Measurements from ENCODE around the gene SARDH. TPM values are rescaled to one million over a fixed set of nuclear protein-coding genes. Genes with fewer than 3 reads are reported as not detected.

Gene SARDH
- total RNA-seq, 2 experiments from 2014 or later: 17.7 to 18.5 TPM

DNA sequence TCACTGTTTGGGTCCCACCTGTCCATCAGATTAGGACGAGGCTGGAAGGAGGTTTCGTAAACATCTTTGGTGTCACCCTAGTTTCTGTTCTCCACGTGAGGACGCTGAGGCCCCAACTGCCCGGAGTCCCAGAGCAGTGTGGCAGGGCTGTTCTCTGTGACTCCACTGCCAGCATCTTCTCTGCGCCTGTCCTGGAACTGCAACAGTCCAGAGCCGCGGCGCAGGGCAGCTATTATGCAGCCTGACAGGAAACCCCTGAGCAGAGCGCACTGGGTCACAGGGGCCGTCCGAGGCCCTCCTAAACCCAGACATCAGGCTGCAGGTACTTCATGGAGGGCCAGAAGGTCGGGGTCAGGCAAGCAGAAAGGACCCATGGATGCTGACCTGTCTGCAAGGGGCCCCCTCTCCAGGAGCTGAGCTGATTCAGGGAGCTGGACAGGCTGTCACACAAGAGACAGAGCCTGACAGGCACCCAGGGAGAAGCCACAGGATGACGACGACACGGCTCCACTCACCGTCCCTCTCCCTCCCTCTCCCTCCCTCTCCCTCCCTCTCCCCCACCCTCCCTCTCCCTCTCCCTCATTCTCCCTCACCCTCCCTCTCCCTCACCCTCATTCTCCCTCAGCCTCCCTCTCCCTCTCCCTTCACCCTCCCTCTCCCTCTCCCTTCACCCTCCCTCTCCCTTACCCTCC, 70.2 kb downstream of the SARDH start:
- H3K4me1 ChIP-seq (ENCODE audit: insufficient read depth, low read length): peaks cover 7% of the 10 kb centered on the region
- H3K4me3 Mint-ChIP-seq: no peak overlapping the region
- H3K27ac ChIP-seq (ENCODE audit: low read depth in 1 of 2, low read length in 2 of 2): no peak overlapping the region
- intact Hi-C loops (cut with DNase I, micrococcal nuclease): no loop called here
- ChIA-PET POLR2A (no interaction called here), CTCF (no interaction called here)
- no peak overlapping the region for H3K4me3 ChIP-seq (ENCODE audit: low read length)
- DNase-seq (no peak), ATAC-seq (ENCODE audit: poor library complexity) (no peak)
- H3K4me1 Mint-ChIP-seq (ENCODE audit: low read depth): no peaks in the 10 kb centered on the region
- peaks cover 5% of the 10 kb centered on the region for H3K36me3 Mint-ChIP-seq (ENCODE audit: low read depth)
- TF ChIP-seq, protein P1, sequence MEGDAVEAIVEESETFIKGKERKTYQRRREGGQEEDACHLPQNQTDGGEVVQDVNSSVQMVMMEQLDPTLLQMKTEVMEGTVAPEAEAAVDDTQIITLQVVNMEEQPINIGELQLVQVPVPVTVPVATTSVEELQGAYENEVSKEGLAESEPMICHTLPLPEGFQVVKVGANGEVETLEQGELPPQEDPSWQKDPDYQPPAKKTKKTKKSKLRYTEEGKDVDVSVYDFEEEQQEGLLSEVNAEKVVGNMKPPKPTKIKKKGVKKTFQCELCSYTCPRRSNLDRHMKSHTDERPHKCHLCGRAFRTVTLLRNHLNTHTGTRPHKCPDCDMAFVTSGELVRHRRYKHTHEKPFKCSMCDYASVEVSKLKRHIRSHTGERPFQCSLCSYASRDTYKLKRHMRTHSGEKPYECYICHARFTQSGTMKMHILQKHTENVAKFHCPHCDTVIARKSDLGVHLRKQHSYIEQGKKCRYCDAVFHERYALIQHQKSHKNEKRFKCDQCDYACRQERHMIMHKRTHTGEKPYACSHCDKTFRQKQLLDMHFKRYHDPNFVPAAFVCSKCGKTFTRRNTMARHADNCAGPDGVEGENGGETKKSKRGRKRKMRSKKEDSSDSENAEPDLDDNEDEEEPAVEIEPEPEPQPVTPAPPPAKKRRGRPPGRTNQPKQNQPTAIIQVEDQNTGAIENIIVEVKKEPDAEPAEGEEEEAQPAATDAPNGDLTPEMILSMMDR (IDR thresholded peaks at IDR 0.05): no peak
- no peaks in the 10 kb centered on the region for H3K27me3 Mint-ChIP-seq
- no peaks in the 10 kb centered on the region for H3K9me3 ChIP-seq (ENCODE audit: control insufficient read depth in 1 of 2, insufficient read depth in 1 of 2, low read length in 2 of 2)
- no peaks in the 10 kb centered on the region for H3K9me3 Mint-ChIP-seq
- H3K27ac Mint-ChIP-seq: peak overlapping the region; percentile 63
- peaks cover 10% of the 10 kb centered on the region for H3K36me3 ChIP-seq (ENCODE audit: insufficient read depth, low read length)
- H3K27me3 ChIP-seq (ENCODE audit: control insufficient read depth in 1 of 2, insufficient read depth in 2 of 2, low read length in 2 of 2): no peaks in the 10 kb centered on the region

DNA sequence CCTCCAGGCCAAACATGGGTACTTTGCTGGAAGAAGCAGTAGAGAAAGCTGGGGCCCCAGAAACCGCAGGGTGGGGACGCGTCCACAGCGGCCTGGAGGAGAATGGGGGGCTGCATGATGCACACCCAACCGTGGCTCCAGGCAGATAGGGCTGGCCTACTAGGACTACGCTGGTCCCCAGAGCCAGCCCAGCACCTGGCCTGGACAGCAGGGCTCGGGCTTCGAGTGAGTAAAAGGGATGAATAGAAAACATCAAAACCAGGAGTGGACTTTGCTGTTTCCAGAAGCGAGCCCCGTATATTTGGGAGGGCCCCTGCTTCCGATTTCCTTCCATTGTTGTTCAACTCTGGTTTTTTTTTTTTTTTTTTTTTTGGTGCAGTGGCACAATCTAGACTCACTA, 71.3 kb downstream of the SARDH start:
- H3K27me3 Mint-ChIP-seq: no peaks in the 10 kb centered on the region
- peaks cover 10% of the 10 kb centered on the region for H3K36me3 ChIP-seq (ENCODE audit: insufficient read depth, low read length)
- DNase-seq: no peak
- no peak overlapping the region for H3K27ac ChIP-seq (ENCODE audit: low read depth in 1 of 2, low read length in 2 of 2)
- H3K4me1 Mint-ChIP-seq (ENCODE audit: low read depth): no peaks in the 10 kb centered on the region
- no peaks in the 10 kb centered on the region for H3K27me3 ChIP-seq (ENCODE audit: control insufficient read depth in 1 of 2, insufficient read depth in 2 of 2, low read length in 2 of 2)
- H3K4me3 Mint-ChIP-seq: no peak overlapping the region
- peak overlapping the region; percentile 63 for H3K27ac Mint-ChIP-seq
- TF ChIP-seq, protein P1 (IDR thresholded peaks at IDR 0.05): no peak
- H3K9me3 ChIP-seq (ENCODE audit: control insufficient read depth in 1 of 2, insufficient read depth in 1 of 2, low read length in 2 of 2): no peaks in the 10 kb centered on the region
- peaks cover 5% of the 10 kb centered on the region for H3K36me3 Mint-ChIP-seq (ENCODE audit: low read depth)
- ChIA-PET CTCF (no interaction called here), POLR2A (no interaction called here)
- ATAC-seq (ENCODE audit: poor library complexity): no peak
- H3K4me1 ChIP-seq (ENCODE audit: insufficient read depth, low read length): no peaks in the 10 kb centered on the region
- intact Hi-C loops (cut with DNase I, micrococcal nuclease): no loop called here
- H3K9me3 Mint-ChIP-seq: no peaks in the 10 kb centered on the region
- no peak overlapping the region for H3K4me3 ChIP-seq (ENCODE audit: low read length)

DNA sequence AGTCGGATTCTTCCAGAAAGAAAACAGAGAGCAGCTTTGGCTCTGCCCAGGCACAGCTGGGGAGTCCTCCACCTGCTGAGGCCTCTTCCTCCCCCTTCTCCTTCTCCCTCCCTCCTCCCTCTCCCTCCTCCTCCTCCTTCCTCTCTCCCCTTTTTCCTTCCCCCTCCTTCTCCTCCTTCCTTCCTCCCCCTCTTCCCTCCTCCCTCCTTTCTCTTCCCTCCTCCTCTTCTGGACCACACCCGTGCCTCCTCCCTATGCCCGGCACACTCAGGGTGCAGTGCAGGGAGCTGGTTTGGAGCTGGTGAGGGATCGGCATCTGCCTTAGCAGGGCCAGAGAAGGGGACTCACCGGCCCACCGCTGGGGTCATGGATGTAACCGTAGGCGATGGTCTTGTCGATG, 71.8 kb downstream of the SARDH start:
- CTCF ChIA-PET: no interaction called here
- TF ChIP-seq, protein P1 (IDR thresholded peaks at IDR 0.05): no peak
- Histone ChIP-seq H3K27me3 (ENCODE audit: control insufficient read depth in 1 of 2, insufficient read depth in 2 of 2, low read length in 2 of 2) (no peaks in the 10 kb centered on the region), H3K9me3 (ENCODE audit: control insufficient read depth in 1 of 2, insufficient read depth in 1 of 2, low read length in 2 of 2) (no peaks in the 10 kb centered on the region), H3K27ac (ENCODE audit: low read depth in 1 of 2, low read length in 2 of 2) (no peak overlapping the region), H3K4me1 (ENCODE audit: insufficient read depth, low read length) (no peaks in the 10 kb centered on the region), H3K4me3 (ENCODE audit: low read length) (no peak overlapping the region), H3K36me3 (ENCODE audit: insufficient read depth, low read length) (peaks cover 10% of the 10 kb centered on the region)
- POLR2A ChIA-PET: no interaction called here
- no peaks in the 10 kb centered on the region for H3K27me3 Mint-ChIP-seq
- H3K4me1 Mint-ChIP-seq (ENCODE audit: low read depth): no peaks in the 10 kb centered on the region
- H3K36me3 Mint-ChIP-seq (ENCODE audit: low read depth): peaks cover 5% of the 10 kb centered on the region
- no peak overlapping the region for H3K27ac Mint-ChIP-seq
- intact Hi-C loops (cut with DNase I, micrococcal nuclease): no loop called here
- DNase-seq (no peak), ATAC-seq (ENCODE audit: poor library complexity) (no peak)
- H3K4me3 Mint-ChIP-seq: no peak overlapping the region
- no peaks in the 10 kb centered on the region for H3K9me3 Mint-ChIP-seq

Measured in CD4-positive, alpha-beta T cell (primary cell).